ENCODE results near the gene FNTB. TPM values are rescaled to one million over a fixed set of nuclear protein-coding genes. Genes with fewer than 3 reads are reported as not detected.
A peak's percentile ranks its signal among the peaks of the same experiment; 100 is the strongest.

FNTB gene
- total RNA-seq, 1 donor from 2014 or later: 21.6 TPM

- H3K36me3 Mint-ChIP-seq (ENCODE audit: low read depth): peaks cover 2% of the 10 kb centered on the region
- DNase-seq (ENCODE audit: low spot score): no peak
- H3K27me3 Mint-ChIP-seq (ENCODE audit: low read depth): peaks cover 2% of the 10 kb centered on the region
- peak within 1 kb of the TSS; percentile 82 for H3K4me3 Mint-ChIP-seq (ENCODE audit: unreplicated experiment)
- H3K27ac Mint-ChIP-seq (ENCODE audit: unreplicated experiment): peak within 1 kb of the TSS; percentile 51
- no peaks in the 10 kb centered on the region for H3K9me3 Mint-ChIP-seq (ENCODE audit: low read depth)
- H3K4me1 Mint-ChIP-seq (ENCODE audit: low read depth): peaks cover 46% of the 10 kb centered on the region
- TF ChIP-seq CTCF (IDR thresholded peaks at IDR 0.05): no peak
These were observed 14.5 kb upstream of the FNTB start, which contains the start of gene RAB15 for GRCh38 chr14:64971943-64972791. RAB15 (minus strand) TSS chr14:64972336; CDS start chr14:64972076, 260 bp downstream.

GRCh38 chr14:64973026-64973442, 13.7 kb upstream of the FNTB start:
- TF ChIP-seq CTCF (IDR thresholded peaks at IDR 0.05): no peak
- H3K4me1 Mint-ChIP-seq (ENCODE audit: low read depth): peaks cover 39% of the 10 kb centered on the region
- H3K36me3 Mint-ChIP-seq (ENCODE audit: low read depth): no peaks in the 10 kb centered on the region
- peak overlapping the region; percentile 78 for H3K4me3 Mint-ChIP-seq (ENCODE audit: unreplicated experiment)
- DNase-seq (ENCODE audit: low spot score): no peak
- H3K27me3 Mint-ChIP-seq (ENCODE audit: low read depth): peaks cover 2% of the 10 kb centered on the region
- no peaks in the 10 kb centered on the region for H3K9me3 Mint-ChIP-seq (ENCODE audit: low read depth)
- H3K27ac Mint-ChIP-seq (ENCODE audit: unreplicated experiment): no peak overlapping the region

- H3K27ac Mint-ChIP-seq (ENCODE audit: unreplicated experiment): no peak overlapping the region
- peaks cover 2% of the 10 kb centered on the region for H3K27me3 Mint-ChIP-seq (ENCODE audit: low read depth)
- H3K4me3 Mint-ChIP-seq (ENCODE audit: unreplicated experiment): no peak overlapping the region
- DNase-seq (ENCODE audit: low spot score): no peak
- H3K9me3 Mint-ChIP-seq (ENCODE audit: low read depth): no peaks in the 10 kb centered on the region
- peaks cover 31% of the 10 kb centered on the region for H3K4me1 Mint-ChIP-seq (ENCODE audit: low read depth)
- TF ChIP-seq CTCF (IDR thresholded peaks at IDR 0.05): no peak
- H3K36me3 Mint-ChIP-seq (ENCODE audit: low read depth): no peaks in the 10 kb centered on the region
These were observed 12.9 kb upstream of the FNTB start for GRCh38 chr14:64973826-64974225.

- Mint-ChIP-seq H3K36me3 (ENCODE audit: low read depth) (no peaks in the 10 kb centered on the region), H3K9me3 (ENCODE audit: low read depth) (no peaks in the 10 kb centered on the region), H3K4me3 (ENCODE audit: unreplicated experiment) (no peak overlapping the region), H3K27me3 (ENCODE audit: low read depth) (peaks cover 2% of the 10 kb centered on the region), H3K4me1 (ENCODE audit: low read depth) (peaks cover 27% of the 10 kb centered on the region), H3K27ac (ENCODE audit: unreplicated experiment) (no peak overlapping the region)
- no peak for TF ChIP-seq CTCF (IDR thresholded peaks at IDR 0.05)
- no peak for DNase-seq (ENCODE audit: low spot score)
These were observed 12.1 kb upstream of the FNTB start for GRCh38 chr14:64974563-64974962.

- peaks cover 17% of the 10 kb centered on the region for H3K4me1 Mint-ChIP-seq (ENCODE audit: low read depth)
- no peak for DNase-seq (ENCODE audit: low spot score)
- H3K9me3 Mint-ChIP-seq (ENCODE audit: low read depth): no peaks in the 10 kb centered on the region
- H3K27me3 Mint-ChIP-seq (ENCODE audit: low read depth): peaks cover 4% of the 10 kb centered on the region
- no peaks in the 10 kb centered on the region for H3K36me3 Mint-ChIP-seq (ENCODE audit: low read depth)
- H3K4me3 Mint-ChIP-seq (ENCODE audit: unreplicated experiment): no peak overlapping the region
- TF ChIP-seq CTCF (IDR thresholded peaks at IDR 0.05): no peak
- H3K27ac Mint-ChIP-seq (ENCODE audit: unreplicated experiment): peak overlapping the region; percentile 68
These were observed 7.2 kb upstream of the FNTB start for GRCh38 chr14:64979336-64980074.
